Activated CD8-positive, alpha-beta memory T cell treated with anti-CD3 and anti-CD28 coated beads for 36 hours (primary cell): Measurements from ENCODE around the gene ABLIM2. TPM values are rescaled to one million over a fixed set of nuclear protein-coding genes. Genes with fewer than 3 reads are reported as not detected.

Experiments
- CTCF ChIA-PET: fragments of 350-600 bp; sonication (Branson Sonifier 250); formaldehyde crosslinking; loops from one replicate; lab custom pipeline; 2021; ENCODE audit warnings: antibody characterized with exemption; lab: Charles Lee
- POLR2A ChIA-PET: fragments of 350-600 bp; sonication (Branson Sonifier 250); formaldehyde crosslinking; loops from one replicate; lab custom pipeline; 2021; ENCODE audit warnings: antibody characterized with exemption; lab: Charles Lee
- total RNA-seq, 2 experiments: library from RNA; stranded (reverse); gene quantifications; one replicate each; pipeline ENCODE4 v1.2.3, GENCODE V29; 2021

ABLIM2 gene
- total RNA-seq, 2 experiments from 2014 or later: 0.32 to 0.63 TPM

GRCh38 chr4:8084031-8084660, 74.5 kb downstream of the ABLIM2 start:
- ChIA-PET POLR2A (no interaction called here), CTCF (no interaction called here)

- ChIA-PET POLR2A (no interaction called here), CTCF (no interaction called here)
These were observed 75.4 kb downstream of the ABLIM2 start for GRCh38 chr4:8083086-8083825.

GRCh38 chr4:8082517-8083055, 76.0 kb downstream of the ABLIM2 start:
- ChIA-PET POLR2A (no interaction called here), CTCF (no interaction called here)

GRCh38 chr4:8081621-8082516, 76.7 kb downstream of the ABLIM2 start:
- CTCF ChIA-PET: no interaction called here

GRCh38 chr4:8081171-8081570, 77.4 kb downstream of the ABLIM2 start:
- POLR2A ChIA-PET: no interaction called here
- CTCF ChIA-PET: no interaction called here

More at GRCh38 chr4:8081621-8082516, 76.7 kb downstream of the ABLIM2 start:
- POLR2A ChIA-PET: no interaction called here

GRCh38 chr4:8080754-8081065, 77.9 kb downstream of the ABLIM2 start:
- CTCF ChIA-PET: no interaction called here
- POLR2A ChIA-PET: no interaction called here

GRCh38 chr4:8079916-8080753, 78.5 kb downstream of the ABLIM2 start:
- POLR2A ChIA-PET: no interaction called here
- CTCF ChIA-PET: no interaction called here

- ChIA-PET CTCF (no interaction called here), POLR2A (no interaction called here)
These were observed 79.4 kb downstream of the ABLIM2 start for GRCh38 chr4:8079031-8079885.

GRCh38 chr4:8078610-8079015, 80.0 kb downstream of the ABLIM2 start:
- ChIA-PET POLR2A (no interaction called here), CTCF (no interaction called here)

- POLR2A ChIA-PET: no interaction called here
- CTCF ChIA-PET: no interaction called here
These were observed 80.5 kb downstream of the ABLIM2 start for GRCh38 chr4:8078109-8078494.

- ChIA-PET POLR2A (no interaction called here), CTCF (no interaction called here)
These were observed 81.2 kb downstream of the ABLIM2 start for GRCh38 chr4:8077181-8078108.

- ChIA-PET POLR2A (no interaction called here), CTCF (no interaction called here)
These were observed 82.6 kb downstream of the ABLIM2 start for GRCh38 chr4:8076023-8076422.

GRCh38 chr4:8073206-8073863, 85.3 kb downstream of the ABLIM2 start:
- ChIA-PET CTCF (no interaction called here), POLR2A (no interaction called here)

GRCh38 chr4:8072235-8072968, 86.2 kb downstream of the ABLIM2 start:
- ChIA-PET CTCF (no interaction called here), POLR2A (no interaction called here)

GRCh38 chr4:8071766-8072165, 86.8 kb downstream of the ABLIM2 start:
- POLR2A ChIA-PET: no interaction called here
- CTCF ChIA-PET: no interaction called here
